HUES48 (cell line): ENCODE results near the gene CD320.

Source experiments
- H3K27ac ChIP-seq: one replicate; pipeline ENCODE4 v1.7.0; 2013; ENCODE audit warnings: low read depth, low read length, inconsistent platforms
- H3K27me3 ChIP-seq: 2 replicates; pipeline ENCODE4 v1.6.1; 2013; ENCODE audit warnings: mild to moderate bottlenecking, low read length; ENCODE audit not compliant: control insufficient read depth, insufficient read depth
- H3K36me3 ChIP-seq: 2 replicates; pipeline ENCODE4 v1.6.1; 2013; ENCODE audit warnings: low read length; ENCODE audit not compliant: control insufficient read depth, insufficient read depth
- H3K4me1 ChIP-seq: 2 replicates; pipeline ENCODE4 v1.6.1; 2013; ENCODE audit warnings: mild to moderate bottlenecking, low read length; ENCODE audit not compliant: control insufficient read depth, insufficient read depth
- H3K4me3 ChIP-seq: 2 replicates; pipeline ENCODE4 v1.5.1; 2013; ENCODE audit warnings: mild to moderate bottlenecking, low read depth, low read length
- H3K9ac ChIP-seq: 2 replicates; pipeline ENCODE4 v1.6.1; 2013; ENCODE audit warnings: mild to moderate bottlenecking, low read depth, low read length, moderate library complexity
- H3K9me3 ChIP-seq: 2 replicates; pipeline ENCODE4 v1.6.1; 2013; ENCODE audit warnings: low read length; ENCODE audit not compliant: control insufficient read depth, insufficient read depth

Gene CD320

GRCh38 chr19:8331263-8331845 is 23.2 kb upstream of the CD320 start:
- Histone ChIP-seq H3K4me1 (peaks cover 5% of the 10 kb centered on the region; the same call in 1 of the 2 replicates), H3K36me3 (no peaks in the 10 kb centered on the region), H3K27ac (no peak overlapping the region), H3K27me3 (peaks cover 33% of the 10 kb centered on the region), H3K4me3 (no peak overlapping the region), H3K9ac (no peak overlapping the region), H3K9me3 (no peaks in the 10 kb centered on the region)

GRCh38 chr19:8329996-8330395 is 21.8 kb upstream of the CD320 start:
- Histone ChIP-seq H3K9ac (no peak overlapping the region), H3K4me3 (no peak overlapping the region), H3K27me3 (peaks cover 27% of the 10 kb centered on the region), H3K36me3 (no peaks in the 10 kb centered on the region), H3K27ac (no peak overlapping the region), H3K4me1 (peaks cover 5% of the 10 kb centered on the region; the same call in 1 of the 2 replicates), H3K9me3 (no peaks in the 10 kb centered on the region)

DNA sequence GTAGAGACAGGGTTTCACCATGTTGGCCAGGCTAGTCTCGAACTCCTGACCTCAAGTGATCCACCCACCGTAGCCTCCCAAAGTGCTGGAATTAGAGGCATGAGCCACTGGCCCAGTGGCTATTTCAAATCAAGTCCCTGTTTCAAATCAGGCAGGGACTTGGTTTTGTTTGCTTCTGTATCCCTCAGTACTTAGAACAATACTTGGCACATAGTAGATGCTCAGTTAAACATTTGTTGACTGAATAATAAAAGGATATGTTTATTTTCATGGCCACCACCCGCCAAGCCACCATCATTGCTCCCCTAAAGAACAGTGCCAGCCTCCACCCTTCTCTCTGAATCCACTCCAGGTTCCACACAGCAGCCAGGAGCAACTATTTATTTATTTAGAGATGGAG is 17.3 kb upstream of the CD320 start:
- Histone ChIP-seq H3K36me3 (peaks cover 22% of the 10 kb centered on the region), H3K4me3 (no peak overlapping the region), H3K4me1 (peaks cover 9% of the 10 kb centered on the region; the same call in 1 of the 2 replicates), H3K9ac (no peak overlapping the region), H3K9me3 (no peaks in the 10 kb centered on the region), H3K27ac (no peak overlapping the region), H3K27me3 (no peaks in the 10 kb centered on the region; the same call in 1 of the 2 replicates)

- H3K4me3 ChIP-seq = no peak overlapping the region
- peak overlapping the region; percentile 17 for H3K27ac ChIP-seq
- no peaks in the 10 kb centered on the region for H3K27me3 ChIP-seq
- no peak overlapping the region for H3K9ac ChIP-seq
- peaks cover 22% of the 10 kb centered on the region for H3K36me3 ChIP-seq
- no peaks in the 10 kb centered on the region for H3K9me3 ChIP-seq
- peaks cover 14% of the 10 kb centered on the region; the same call in 1 of the 2 replicates for H3K4me1 ChIP-seq
Measured at GRCh38 chr19:8324186-8325050, 16.3 kb upstream of the CD320 start.

DNA sequence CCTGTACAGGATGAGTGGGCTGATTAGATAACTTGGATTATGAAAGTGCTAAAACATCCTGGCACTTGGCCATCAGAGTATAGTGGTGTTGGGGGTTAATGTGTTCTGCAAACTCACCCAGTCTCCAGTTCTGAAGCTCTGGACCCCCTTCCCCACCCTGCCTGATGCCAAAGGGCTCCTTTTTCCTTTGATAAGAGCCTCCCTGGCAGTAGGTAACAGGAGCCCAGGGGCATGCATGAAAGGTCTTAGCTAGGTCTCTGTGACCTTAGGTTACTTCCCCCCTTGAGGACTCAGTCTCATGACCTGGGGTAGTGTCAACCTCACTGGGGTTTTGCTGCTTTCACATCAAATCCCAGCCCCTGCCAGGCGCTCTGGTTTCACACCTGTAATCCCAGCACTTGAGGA is 15.6 kb upstream of the CD320 start:
- H3K4me1 ChIP-seq = peaks cover 14% of the 10 kb centered on the region; the same call in 1 of the 2 replicates
- no peak overlapping the region for H3K4me3 ChIP-seq
- peaks cover 22% of the 10 kb centered on the region for H3K36me3 ChIP-seq
- no peaks in the 10 kb centered on the region for H3K27me3 ChIP-seq
- peak overlapping the region; percentile 8 for H3K27ac ChIP-seq
- no peak overlapping the region for H3K9ac ChIP-seq
- no peaks in the 10 kb centered on the region for H3K9me3 ChIP-seq

GRCh38 chr19:8322638-8322997 is 14.5 kb upstream of the CD320 start:
- H3K4me3 ChIP-seq = peak overlapping the region; percentile 79
- peak overlapping the region; percentile 66 for H3K27ac ChIP-seq
- H3K9ac ChIP-seq = peak overlapping the region; percentile 96
- H3K4me1 ChIP-seq = peaks cover 14% of the 10 kb centered on the region; the same call in 1 of the 2 replicates
- H3K36me3 ChIP-seq = peaks cover 22% of the 10 kb centered on the region
- H3K27me3 ChIP-seq = no peaks in the 10 kb centered on the region
- no peaks in the 10 kb centered on the region for H3K9me3 ChIP-seq

GRCh38 chr19:8321986-8322637 is 14.0 kb upstream of the CD320 start:
- H3K27ac ChIP-seq = peak overlapping the region; percentile 92
- no peaks in the 10 kb centered on the region for H3K27me3 ChIP-seq
- peak overlapping the region; percentile 96 for H3K9ac ChIP-seq
- H3K4me3 ChIP-seq = peak overlapping the region; percentile 79
- peaks cover 14% of the 10 kb centered on the region; the same call in 1 of the 2 replicates for H3K4me1 ChIP-seq
- peaks cover 22% of the 10 kb centered on the region for H3K36me3 ChIP-seq
- H3K9me3 ChIP-seq = no peaks in the 10 kb centered on the region

- H3K27me3 ChIP-seq = no peaks in the 10 kb centered on the region
Measured at GRCh38 chr19:8321067-8321985, 13.2 kb upstream of the CD320 start, which contains the start of the genes NDUFA7 and RPS28. Gene NDUFA7 (minus strand): TSS chr19:8321375. CDS start chr19:8321358, 17 bp downstream. Gene RPS28 (plus strand): TSS chr19:8321496. CDS start chr19:8321531, 35 bp downstream.

DNA sequence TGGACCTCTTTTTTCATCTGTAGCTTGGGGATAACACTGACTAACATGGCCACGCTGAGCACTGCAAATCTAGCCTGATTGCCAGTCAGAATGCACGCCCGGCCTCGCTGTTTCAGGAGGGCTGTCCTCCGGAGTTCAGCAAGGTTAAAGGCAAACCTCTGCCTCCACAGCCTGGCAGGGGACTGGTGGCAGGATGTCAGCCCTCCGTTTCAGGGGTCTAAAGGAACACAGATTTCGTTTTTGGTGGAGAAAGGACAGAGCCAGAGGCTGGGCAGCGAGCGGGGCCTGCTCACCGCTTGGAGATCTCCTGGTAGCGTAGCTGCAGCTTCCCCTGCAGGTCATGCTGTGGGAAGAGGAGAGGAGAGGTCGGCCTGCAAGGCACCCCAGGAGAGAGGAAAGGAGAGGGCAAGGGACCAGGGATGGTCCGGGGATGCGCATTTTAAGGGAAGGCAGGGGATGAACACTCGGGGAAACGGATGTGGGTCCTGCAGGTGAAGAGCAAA is 12.5 kb upstream of the CD320 start:
- Histone ChIP-seq H3K4me1 (peaks cover 16% of the 10 kb centered on the region; the same call in 1 of the 2 replicates), H3K9me3 (no peaks in the 10 kb centered on the region), H3K4me3 (peak overlapping the region; percentile 79), H3K36me3 (peaks cover 28% of the 10 kb centered on the region), H3K9ac (peak overlapping the region; percentile 86), H3K27me3 (no peaks in the 10 kb centered on the region), H3K27ac (peak overlapping the region; percentile 92)

More at GRCh38 chr19:8321067-8321985, 13.2 kb upstream of the CD320 start, which contains the start of the genes NDUFA7 and RPS28:
- peak within 1 kb of the TSS; percentile 92 for H3K27ac ChIP-seq
- H3K4me1 ChIP-seq = peaks cover 16% of the 10 kb centered on the region; the same call in 1 of the 2 replicates
- H3K36me3 ChIP-seq = peaks cover 24% of the 10 kb centered on the region
- H3K9ac ChIP-seq = peak within 1 kb of the TSS; percentile 96
- peak within 1 kb of the TSS; percentile 79 for H3K4me3 ChIP-seq
- H3K9me3 ChIP-seq = no peaks in the 10 kb centered on the region
